ENCODE results near the gene ZBTB25.
A peak's percentile ranks its signal among the peaks of the same experiment; 100 is the strongest.

The ZBTB25 gene

GRCh38 chr14:64474698-64475097, 28.9 kb downstream of the ZBTB25 start:
- DNase-seq, result no peak

GRCh38 chr14:64474041-64474440, 29.6 kb downstream of the ZBTB25 start:
- DNase-seq, result no peak

GRCh38 chr14:64468451-64468850, 35.2 kb downstream of the ZBTB25 start:
- no peak for DNase-seq

GRCh38 chr14:64467566-64467965, 36.1 kb downstream of the ZBTB25 start:
- DNase-seq, result no peak

GRCh38 chr14:64467101-64467500, 36.5 kb downstream of the ZBTB25 start:
- no peak for DNase-seq

- DNase-seq, result no peak
Observed at GRCh38 chr14:64465831-64466554, 37.6 kb downstream of the ZBTB25 start.

- DNase-seq, result peak; percentile 76
Observed at GRCh38 chr14:64465191-64465822, 38.3 kb downstream of the ZBTB25 start, which contains the start of gene AKAP5. Gene AKAP5 (plus strand): TSS chr14:64465499. CDS start chr14:64468395, 2,896 bp downstream.

- DNase-seq, result no peak
Observed at GRCh38 chr14:64464651-64465050, 39.0 kb downstream of the ZBTB25 start.

- DNase-seq, result no peak
Observed at GRCh38 chr14:64463873-64464272, 39.8 kb downstream of the ZBTB25 start.

- DNase-seq, result no peak
Observed at GRCh38 chr14:64463195-64463594, 40.4 kb downstream of the ZBTB25 start.

- no peak for DNase-seq
Observed at GRCh38 chr14:64461221-64461620, 42.4 kb downstream of the ZBTB25 start.

GRCh38 chr14:64459405-64460136, 44.1 kb downstream of the ZBTB25 start:
- no peak for DNase-seq

- DNase-seq, result no peak
Observed at GRCh38 chr14:64454671-64455070, 49.0 kb downstream of the ZBTB25 start.

- no peak for DNase-seq
Observed at GRCh38 chr14:64450255-64450654, 53.4 kb downstream of the ZBTB25 start.

- no peak for DNase-seq
Observed at GRCh38 chr14:64447876-64448670, 55.6 kb downstream of the ZBTB25 start.

- DNase-seq, result peak; percentile 15
Observed at GRCh38 chr14:64444984-64445845, 58.4 kb downstream of the ZBTB25 start.

- DNase-seq, result no peak
Observed at GRCh38 chr14:64444140-64444539, 59.5 kb downstream of the ZBTB25 start.

GRCh38 chr14:64442300-64442988, 61.2 kb downstream of the ZBTB25 start:
- no peak for DNase-seq

- DNase-seq, result no peak
Observed at GRCh38 chr14:64440494-64440893, 63.1 kb downstream of the ZBTB25 start.

GRCh38 chr14:64439141-64439540, 64.5 kb downstream of the ZBTB25 start:
- DNase-seq, result no peak

- no peak for DNase-seq
Observed at GRCh38 chr14:64438181-64438841, 65.3 kb downstream of the ZBTB25 start.

Data from NCI-H1694 (cell line).